WTC11 (cell line): ENCODE measurements around the gene PTPRO. TPM values are rescaled to one million over a fixed set of nuclear protein-coding genes. Genes with fewer than 3 reads are reported as not detected.

Experiments
- ATAC-seq: fragments of 200-7000 bp; cut with Tn5 transposase; 2 replicates; pipeline ENCODE4 v1.10.0; 2021; ENCODE audit warnings: mild to moderate bottlenecking, moderate library complexity
- CTCF ChIA-PET: fragments of 300-600 bp; sonication (Branson Sonifier 250); formaldehyde crosslinking; loops from one replicate; lab custom pipeline; 2021; ENCODE audit warnings: antibody characterized with exemption; lab: Charles Lee
- POLR2A ChIA-PET: fragments of 350-600 bp; sonication (Branson Sonifier 250); formaldehyde crosslinking; loops from one replicate; lab custom pipeline; 2021; ENCODE audit warnings: antibody characterized with exemption; lab: Charles Lee
- DNase-seq: peaks from one replicate; pipeline ENCODE4 v3.0.0; 2021; ENCODE audit warnings: low spot score
- H3K27ac Mint-ChIP-seq: 2 replicates; pipeline ENCODE4 v1.8.0; 2021; ENCODE audit warnings: mixed read lengths
- H3K27me3 Mint-ChIP-seq: 2 replicates; pipeline ENCODE4 v1.8.0; 2021; ENCODE audit warnings: low read depth, mild to moderate bottlenecking, moderate library complexity, mixed read lengths
- H3K36me3 Mint-ChIP-seq: 2 replicates; pipeline ENCODE4 v1.8.0; 2021; ENCODE audit warnings: mixed read lengths
- H3K4me1 Mint-ChIP-seq: 2 replicates; pipeline ENCODE4 v1.8.0; 2022; ENCODE audit warnings: mixed read lengths
- H3K4me3 Mint-ChIP-seq: 2 replicates; pipeline ENCODE4 v1.8.0; 2021; ENCODE audit warnings: mild to moderate bottlenecking, moderate library complexity, mixed read lengths
- H3K9me3 Mint-ChIP-seq: 2 replicates; pipeline ENCODE4 v1.8.0; 2021; ENCODE audit warnings: mixed read lengths
- ATF1 ChIP-seq: sonication (generic); formaldehyde crosslinking; IDR thresholded peaks from 2 replicates; pipeline ENCODE4 v1.8.1; 2023; ENCODE audit warnings: mild to moderate bottlenecking, moderate library complexity, missing genetic modification reagents
- EMX1 ChIP-seq: fragments of 250-450 bp; sonication (Bioruptor Pico); IDR thresholded peaks from 2 replicates; pipeline ENCODE4 v1.8.0; 2021; ENCODE audit warnings: mild to moderate bottlenecking
- JUN ChIP-seq: sonication (generic); formaldehyde crosslinking; IDR thresholded peaks from 2 replicates; pipeline ENCODE4 v1.8.0; 2023; ENCODE audit warnings: mild to moderate bottlenecking, missing genetic modification reagents
- MXD4 ChIP-seq: fragments of 250-450 bp; sonication (Bioruptor Pico); IDR thresholded peaks from 2 replicates; pipeline ENCODE4 v1.8.0; 2021; ENCODE audit warnings: mild to moderate bottlenecking, moderate library complexity, borderline replicate concordance
- NFATC4 ChIP-seq: fragments of 250-450 bp; sonication (Bioruptor Pico); IDR thresholded peaks from 2 replicates; pipeline ENCODE4 v1.9.0; 2021; ENCODE audit warnings: mild to moderate bottlenecking
- RORB ChIP-seq: fragments of 250-450 bp; sonication (Bioruptor Pico); IDR thresholded peaks from 2 replicates; pipeline ENCODE4 v1.9.0; 2021; ENCODE audit warnings: mild to moderate bottlenecking
- SP1 ChIP-seq: sonication (generic); formaldehyde crosslinking; conservative IDR thresholded peaks from 2 replicates; pipeline ENCODE4 v1.8.1; 2022; ENCODE audit warnings: missing genetic modification reagents
- TEAD1 ChIP-seq: sonication (generic); formaldehyde crosslinking; IDR thresholded peaks from 2 replicates; pipeline ENCODE4 v1.8.0; 2022; ENCODE audit warnings: mild to moderate bottlenecking, missing genetic modification reagents
- TEAD4 ChIP-seq: sonication (generic); formaldehyde crosslinking; IDR thresholded peaks from 2 replicates; pipeline ENCODE4 v1.8.0; 2022; ENCODE audit warnings: mild to moderate bottlenecking, missing genetic modification reagents
- ZNF219 ChIP-seq: sonication (generic); formaldehyde crosslinking; IDR thresholded peaks from 2 replicates; pipeline ENCODE4 v1.8.0; 2023; ENCODE audit warnings: missing genetic modification reagents, mild to moderate bottlenecking, borderline replicate concordance
- ZNF416 ChIP-seq: fragments of 250-450 bp; sonication (Bioruptor Pico); IDR thresholded peaks from 2 replicates; pipeline ENCODE4 v1.9.0; 2021; ENCODE audit warnings: mild to moderate bottlenecking, inconsistent platforms
- ZNF423 ChIP-seq: fragments of 250-450 bp; sonication (Bioruptor Pico); IDR thresholded peaks from 2 replicates; pipeline ENCODE4 v2.1.2; 2022; ENCODE audit warnings: mild to moderate bottlenecking, moderate library complexity
- total RNA-seq: library from RNA; stranded (reverse); gene quantifications from 3 replicates; pipeline ENCODE4 v1.2.3, GENCODE V29; 2021
- TF ChIP-seq, protein P1 (sequence below): sonication (generic); formaldehyde crosslinking; conservative IDR thresholded peaks from 2 replicates; pipeline ENCODE4 v1.8.1; 2023; ENCODE audit warnings: mild to moderate bottlenecking, low read depth, missing genetic modification reagents, moderate library complexity
- TF ChIP-seq, protein P2 (sequence below): sonication (generic); formaldehyde crosslinking; IDR thresholded peaks from 2 replicates; pipeline ENCODE4 v1.8.1; 2023; ENCODE audit warnings: mild to moderate bottlenecking, moderate library complexity, missing genetic modification reagents
- TF ChIP-seq, protein P3 (sequence below): sonication (generic); formaldehyde crosslinking; IDR thresholded peaks from 2 replicates; pipeline ENCODE4 v1.8.1; 2023; ENCODE audit warnings: mild to moderate bottlenecking, missing genetic modification reagents
- TF ChIP-seq, protein P4 (sequence below): fragments of 200-600 bp; IDR thresholded peaks from 2 replicates; pipeline ENCODE4 v1.8.0; 2022; ENCODE audit warnings: antibody characterized with exemption
- TF ChIP-seq, protein P5 (sequence below): sonication (generic); formaldehyde crosslinking; IDR thresholded peaks from 2 replicates; pipeline ENCODE4 v1.8.0; 2023; ENCODE audit warnings: missing genetic modification reagents
- TF ChIP-seq, protein P6 (sequence below): sonication (generic); formaldehyde crosslinking; IDR thresholded peaks from 2 replicates; pipeline ENCODE4 v1.8.0; 2022; ENCODE audit warnings: mild to moderate bottlenecking, missing genetic modification reagents
- TF ChIP-seq, protein P7 (sequence below): fragments of 250-450 bp; sonication (Bioruptor Pico); IDR thresholded peaks from 2 replicates; pipeline ENCODE4 v1.9.0; 2021; ENCODE audit warnings: moderate library complexity, mild to moderate bottlenecking, inconsistent platforms, borderline replicate concordance
- TF ChIP-seq, protein P8 (sequence below): sonication (generic); formaldehyde crosslinking; IDR thresholded peaks from 2 replicates; pipeline ENCODE4 v1.8.1; 2022; ENCODE audit warnings: low read depth, missing genetic modification reagents, borderline replicate concordance

The PTPRO gene
- total RNA-seq, 1 experiment from 2014 or later, result 1.1 TPM

DNA sequence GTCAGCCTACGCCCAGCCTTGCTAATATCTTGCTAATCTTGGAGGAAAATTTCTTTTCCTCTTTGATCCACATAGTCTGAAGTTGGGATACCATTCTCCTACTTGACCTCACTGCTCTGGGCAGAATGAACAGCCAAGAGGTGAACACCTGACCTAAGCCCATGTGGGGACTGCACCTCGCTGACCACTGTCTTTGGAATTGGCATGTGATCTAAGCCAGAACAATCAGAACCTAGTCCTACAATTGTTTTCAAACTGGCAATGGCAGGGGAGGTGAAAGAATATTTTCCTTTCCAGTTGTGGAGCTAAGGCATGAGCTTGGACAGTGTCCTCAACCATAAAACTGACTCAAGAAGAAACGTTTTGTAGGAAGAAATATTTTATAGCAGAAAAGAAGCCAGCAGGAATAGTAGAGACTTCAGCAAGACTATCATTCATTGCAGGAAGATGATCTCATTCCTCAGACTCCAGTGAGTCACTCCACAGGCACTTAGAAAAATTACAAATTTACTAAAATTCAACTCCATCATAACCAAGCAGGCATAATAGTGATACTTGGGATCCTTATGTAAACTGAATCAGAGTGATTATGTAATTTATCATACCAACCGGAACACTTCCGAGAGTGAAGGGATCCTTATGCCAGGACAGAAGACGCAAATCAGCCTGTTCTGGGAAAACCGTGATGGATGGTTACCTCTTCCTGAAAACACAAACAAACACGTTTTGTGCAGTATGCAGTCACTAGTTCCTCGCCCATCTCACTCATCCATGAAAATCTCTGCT, 14.7 kb downstream of the PTPRO start:
- Mint-ChIP-seq H3K4me3 (no peak overlapping the region), H3K27me3 (no peaks in the 10 kb centered on the region), H3K9me3 (no peaks in the 10 kb centered on the region), H3K36me3 (no peaks in the 10 kb centered on the region), H3K27ac (no peak overlapping the region), H3K4me1 (no peaks in the 10 kb centered on the region)
- TF ChIP-seq ZNF219 (CRISPR knock-in tag) (no peak), EMX1 (CRISPR knock-in tag) (no peak), ZNF416 (CRISPR knock-in tag) (no peak), ZNF423 (CRISPR knock-in tag) (no peak), ATF1 (CRISPR knock-in tag) (no peak), TEAD1 (CRISPR knock-in tag) (no peak)
- TF ChIP-seq, protein P1, sequence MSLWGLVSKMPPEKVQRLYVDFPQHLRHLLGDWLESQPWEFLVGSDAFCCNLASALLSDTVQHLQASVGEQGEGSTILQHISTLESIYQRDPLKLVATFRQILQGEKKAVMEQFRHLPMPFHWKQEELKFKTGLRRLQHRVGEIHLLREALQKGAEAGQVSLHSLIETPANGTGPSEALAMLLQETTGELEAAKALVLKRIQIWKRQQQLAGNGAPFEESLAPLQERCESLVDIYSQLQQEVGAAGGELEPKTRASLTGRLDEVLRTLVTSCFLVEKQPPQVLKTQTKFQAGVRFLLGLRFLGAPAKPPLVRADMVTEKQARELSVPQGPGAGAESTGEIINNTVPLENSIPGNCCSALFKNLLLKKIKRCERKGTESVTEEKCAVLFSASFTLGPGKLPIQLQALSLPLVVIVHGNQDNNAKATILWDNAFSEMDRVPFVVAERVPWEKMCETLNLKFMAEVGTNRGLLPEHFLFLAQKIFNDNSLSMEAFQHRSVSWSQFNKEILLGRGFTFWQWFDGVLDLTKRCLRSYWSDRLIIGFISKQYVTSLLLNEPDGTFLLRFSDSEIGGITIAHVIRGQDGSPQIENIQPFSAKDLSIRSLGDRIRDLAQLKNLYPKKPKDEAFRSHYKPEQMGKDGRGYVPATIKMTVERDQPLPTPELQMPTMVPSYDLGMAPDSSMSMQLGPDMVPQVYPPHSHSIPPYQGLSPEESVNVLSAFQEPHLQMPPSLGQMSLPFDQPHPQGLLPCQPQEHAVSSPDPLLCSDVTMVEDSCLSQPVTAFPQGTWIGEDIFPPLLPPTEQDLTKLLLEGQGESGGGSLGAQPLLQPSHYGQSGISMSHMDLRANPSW (CRISPR knock-in tag), result no peak
- TF ChIP-seq, protein P2, sequence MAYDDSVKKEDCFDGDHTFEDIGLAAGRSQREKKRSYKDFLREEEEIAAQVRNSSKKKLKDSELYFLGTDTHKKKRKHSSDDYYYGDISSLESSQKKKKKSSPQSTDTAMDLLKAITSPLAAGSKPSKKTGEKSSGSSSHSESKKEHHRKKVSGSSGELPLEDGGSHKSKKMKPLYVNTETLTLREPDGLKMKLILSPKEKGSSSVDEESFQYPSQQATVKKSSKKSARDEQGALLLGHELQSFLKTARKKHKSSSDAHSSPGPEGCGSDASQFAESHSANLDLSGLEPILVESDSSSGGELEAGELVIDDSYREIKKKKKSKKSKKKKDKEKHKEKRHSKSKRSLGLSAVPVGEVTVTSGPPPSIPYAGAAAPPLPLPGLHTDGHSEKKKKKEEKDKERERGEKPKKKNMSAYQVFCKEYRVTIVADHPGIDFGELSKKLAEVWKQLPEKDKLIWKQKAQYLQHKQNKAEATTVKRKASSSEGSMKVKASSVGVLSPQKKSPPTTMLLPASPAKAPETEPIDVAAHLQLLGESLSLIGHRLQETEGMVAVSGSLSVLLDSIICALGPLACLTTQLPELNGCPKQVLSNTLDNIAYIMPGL, result no peak
- ATAC-seq, result no peak
- DNase-seq, result no peak
- POLR2A ChIA-PET, result no interaction called here
- CTCF ChIA-PET, result no interaction called here

DNA sequence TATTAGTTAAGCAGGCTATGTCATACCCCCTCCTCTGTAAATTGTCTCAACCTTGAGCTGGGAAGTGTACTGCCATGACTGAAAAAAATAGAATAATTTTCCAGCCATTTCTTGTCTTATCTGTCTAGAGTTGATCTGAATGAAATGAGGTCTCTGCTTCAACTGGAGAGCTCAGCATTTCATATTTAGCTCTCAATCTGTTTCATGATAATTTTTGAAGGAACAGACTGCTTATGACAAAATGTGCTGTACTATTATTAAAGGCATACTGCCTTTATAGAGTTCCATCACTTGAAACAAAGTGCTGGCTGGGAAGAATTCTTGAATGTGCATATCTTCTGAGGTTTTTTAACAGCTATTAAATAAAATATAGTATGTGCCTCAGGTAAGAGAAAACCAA, 19.1 kb downstream of the PTPRO start:
- CTCF ChIA-PET, result no interaction called here
- no peak for DNase-seq

DNA sequence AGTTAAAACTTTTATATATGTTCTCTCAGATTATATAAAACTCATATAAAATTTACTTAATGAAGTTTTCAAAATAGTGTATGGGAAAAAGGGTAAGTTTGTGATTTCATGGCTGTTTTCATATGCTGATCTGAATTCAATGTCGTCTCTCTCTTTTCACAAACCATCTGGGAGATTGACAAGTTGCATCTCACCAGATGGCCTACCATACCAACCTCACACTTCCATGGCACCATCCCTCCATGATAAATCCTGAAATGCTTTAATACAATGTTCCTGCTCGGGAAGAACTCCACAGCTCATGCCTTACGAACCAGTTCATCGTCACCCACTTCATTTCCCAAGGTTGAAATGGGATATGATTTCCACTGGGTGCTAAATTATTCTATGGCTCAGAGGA, 22.3 kb downstream of the PTPRO start:
- ATAC-seq (no peak), DNase-seq (no peak)
- H3K4me3 Mint-ChIP-seq, result no peak overlapping the region
- CTCF ChIA-PET, result no interaction called here
- no peaks in the 10 kb centered on the region for H3K9me3 Mint-ChIP-seq
- no peaks in the 10 kb centered on the region for H3K36me3 Mint-ChIP-seq
- no peak overlapping the region for H3K27ac Mint-ChIP-seq
- no peaks in the 10 kb centered on the region for H3K27me3 Mint-ChIP-seq
- no peaks in the 10 kb centered on the region for H3K4me1 Mint-ChIP-seq
- POLR2A ChIA-PET, result no interaction called here
- TF ChIP-seq NFATC4 (no peak), MXD4 (no peak), SP1 (CRISPR knock-in tag) (no peak), RORB (CRISPR knock-in tag) (no peak), JUN (CRISPR knock-in tag) (no peak)
- TF ChIP-seq, protein P3, sequence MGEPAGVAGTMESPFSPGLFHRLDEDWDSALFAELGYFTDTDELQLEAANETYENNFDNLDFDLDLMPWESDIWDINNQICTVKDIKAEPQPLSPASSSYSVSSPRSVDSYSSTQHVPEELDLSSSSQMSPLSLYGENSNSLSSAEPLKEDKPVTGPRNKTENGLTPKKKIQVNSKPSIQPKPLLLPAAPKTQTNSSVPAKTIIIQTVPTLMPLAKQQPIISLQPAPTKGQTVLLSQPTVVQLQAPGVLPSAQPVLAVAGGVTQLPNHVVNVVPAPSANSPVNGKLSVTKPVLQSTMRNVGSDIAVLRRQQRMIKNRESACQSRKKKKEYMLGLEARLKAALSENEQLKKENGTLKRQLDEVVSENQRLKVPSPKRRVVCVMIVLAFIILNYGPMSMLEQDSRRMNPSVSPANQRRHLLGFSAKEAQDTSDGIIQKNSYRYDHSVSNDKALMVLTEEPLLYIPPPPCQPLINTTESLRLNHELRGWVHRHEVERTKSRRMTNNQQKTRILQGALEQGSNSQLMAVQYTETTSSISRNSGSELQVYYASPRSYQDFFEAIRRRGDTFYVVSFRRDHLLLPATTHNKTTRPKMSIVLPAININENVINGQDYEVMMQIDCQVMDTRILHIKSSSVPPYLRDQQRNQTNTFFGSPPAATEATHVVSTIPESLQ (CRISPR knock-in tag), result no peak
- TF ChIP-seq, protein P4, sequence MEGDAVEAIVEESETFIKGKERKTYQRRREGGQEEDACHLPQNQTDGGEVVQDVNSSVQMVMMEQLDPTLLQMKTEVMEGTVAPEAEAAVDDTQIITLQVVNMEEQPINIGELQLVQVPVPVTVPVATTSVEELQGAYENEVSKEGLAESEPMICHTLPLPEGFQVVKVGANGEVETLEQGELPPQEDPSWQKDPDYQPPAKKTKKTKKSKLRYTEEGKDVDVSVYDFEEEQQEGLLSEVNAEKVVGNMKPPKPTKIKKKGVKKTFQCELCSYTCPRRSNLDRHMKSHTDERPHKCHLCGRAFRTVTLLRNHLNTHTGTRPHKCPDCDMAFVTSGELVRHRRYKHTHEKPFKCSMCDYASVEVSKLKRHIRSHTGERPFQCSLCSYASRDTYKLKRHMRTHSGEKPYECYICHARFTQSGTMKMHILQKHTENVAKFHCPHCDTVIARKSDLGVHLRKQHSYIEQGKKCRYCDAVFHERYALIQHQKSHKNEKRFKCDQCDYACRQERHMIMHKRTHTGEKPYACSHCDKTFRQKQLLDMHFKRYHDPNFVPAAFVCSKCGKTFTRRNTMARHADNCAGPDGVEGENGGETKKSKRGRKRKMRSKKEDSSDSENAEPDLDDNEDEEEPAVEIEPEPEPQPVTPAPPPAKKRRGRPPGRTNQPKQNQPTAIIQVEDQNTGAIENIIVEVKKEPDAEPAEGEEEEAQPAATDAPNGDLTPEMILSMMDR, result no peak
- TF ChIP-seq, protein P5, sequence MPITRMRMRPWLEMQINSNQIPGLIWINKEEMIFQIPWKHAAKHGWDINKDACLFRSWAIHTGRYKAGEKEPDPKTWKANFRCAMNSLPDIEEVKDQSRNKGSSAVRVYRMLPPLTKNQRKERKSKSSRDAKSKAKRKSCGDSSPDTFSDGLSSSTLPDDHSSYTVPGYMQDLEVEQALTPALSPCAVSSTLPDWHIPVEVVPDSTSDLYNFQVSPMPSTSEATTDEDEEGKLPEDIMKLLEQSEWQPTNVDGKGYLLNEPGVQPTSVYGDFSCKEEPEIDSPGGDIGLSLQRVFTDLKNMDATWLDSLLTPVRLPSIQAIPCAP (CRISPR knock-in tag), result no peak

More for the DNA sequence above, 19.1 kb downstream of the PTPRO start:
- TF ChIP-seq, protein P6, sequence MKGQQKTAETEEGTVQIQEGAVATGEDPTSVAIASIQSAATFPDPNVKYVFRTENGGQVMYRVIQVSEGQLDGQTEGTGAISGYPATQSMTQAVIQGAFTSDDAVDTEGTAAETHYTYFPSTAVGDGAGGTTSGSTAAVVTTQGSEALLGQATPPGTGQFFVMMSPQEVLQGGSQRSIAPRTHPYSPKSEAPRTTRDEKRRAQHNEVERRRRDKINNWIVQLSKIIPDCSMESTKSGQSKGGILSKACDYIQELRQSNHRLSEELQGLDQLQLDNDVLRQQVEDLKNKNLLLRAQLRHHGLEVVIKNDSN, result no peak
- TF ChIP-seq, protein P7, sequence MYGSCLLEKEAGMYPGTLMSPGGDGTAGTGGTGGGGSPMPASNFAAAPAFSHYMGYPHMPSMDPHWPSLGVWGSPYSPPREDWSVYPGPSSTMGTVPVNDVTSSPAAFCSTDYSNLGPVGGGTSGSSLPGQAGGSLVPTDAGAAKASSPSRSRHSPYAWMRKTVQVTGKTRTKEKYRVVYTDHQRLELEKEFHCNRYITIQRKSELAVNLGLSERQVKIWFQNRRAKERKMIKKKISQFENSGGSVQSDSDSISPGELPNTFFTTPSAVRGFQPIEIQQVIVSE (CRISPR knock-in tag), result no peak
- TF ChIP-seq, protein P8, sequence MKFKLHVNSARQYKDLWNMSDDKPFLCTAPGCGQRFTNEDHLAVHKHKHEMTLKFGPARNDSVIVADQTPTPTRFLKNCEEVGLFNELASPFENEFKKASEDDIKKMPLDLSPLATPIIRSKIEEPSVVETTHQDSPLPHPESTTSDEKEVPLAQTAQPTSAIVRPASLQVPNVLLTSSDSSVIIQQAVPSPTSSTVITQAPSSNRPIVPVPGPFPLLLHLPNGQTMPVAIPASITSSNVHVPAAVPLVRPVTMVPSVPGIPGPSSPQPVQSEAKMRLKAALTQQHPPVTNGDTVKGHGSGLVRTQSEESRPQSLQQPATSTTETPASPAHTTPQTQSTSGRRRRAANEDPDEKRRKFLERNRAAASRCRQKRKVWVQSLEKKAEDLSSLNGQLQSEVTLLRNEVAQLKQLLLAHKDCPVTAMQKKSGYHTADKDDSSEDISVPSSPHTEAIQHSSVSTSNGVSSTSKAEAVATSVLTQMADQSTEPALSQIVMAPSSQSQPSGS, result no peak
- TF ChIP-seq EMX1 (CRISPR knock-in tag), result no peak
- TF ChIP-seq TEAD4 (CRISPR knock-in tag), result no peak
- Mint-ChIP-seq H3K27ac (no peak overlapping the region), H3K4me1 (no peaks in the 10 kb centered on the region), H3K4me3 (no peak overlapping the region), H3K9me3 (no peaks in the 10 kb centered on the region), H3K36me3 (no peaks in the 10 kb centered on the region), H3K27me3 (no peaks in the 10 kb centered on the region)
- no peak for ATAC-seq
- POLR2A ChIA-PET, result no interaction called here
